Spleen (tissue), 11 donors: ENCODE measurements around the gene ELF5. TPM values are rescaled to one million over a fixed set of nuclear protein-coding genes. Genes with fewer than 3 reads are reported as not detected.

ENCODE experiments used
- DNase-seq: peaks from one replicate; pipeline ENCODE4 v3.0.0-alpha.2; 2020
- H3K27ac ChIP-seq, 8 donors: fragments of 200-600 bp; sonication (generic) in 7 of 8; 1 replicate in 4 of 8; 2 replicates in 4 of 8; pipeline versions ENCODE4 v1.5.0 to v1.8.0; 2016 to 2021; ENCODE audit warnings: inconsistent platforms in 4 of 8, mild to moderate bottlenecking in 4 of 8, moderate library complexity in 1 of 8
- H3K27me3 ChIP-seq, 7 donors: fragments of 200-600 bp; sonication (generic) in 6 of 7; replicated peaks in 1 of 7; 1 replicate in 4 of 7; 2 replicates in 3 of 7; pipeline versions ENCODE4 v1.5.0 to v1.8.0; 2016 to 2021; ENCODE audit warnings: inconsistent platforms in 3 of 7, mild to moderate bottlenecking in 1 of 7
- H3K36me3 ChIP-seq, 6 donors: fragments of 200-600 bp; sonication (generic) in 5 of 6; 1 replicate in 4 of 6; 2 replicates in 2 of 6; pipeline versions ENCODE4 v1.5.0 to v1.8.0; 2016 to 2021; ENCODE audit warnings: inconsistent platforms in 2 of 6
- H3K4me1 ChIP-seq, 6 donors: fragments of 200-600 bp; sonication (generic) in 5 of 6; 1 replicate in 3 of 6; 2 replicates in 3 of 6; pipeline versions ENCODE4 v1.5.0 to v1.8.0; 2016 to 2021; ENCODE audit warnings: inconsistent platforms in 3 of 6
- H3K4me3 ChIP-seq, 8 donors: fragments of 200-600 bp; sonication (generic) in 7 of 8; 1 replicate in 4 of 8; 2 replicates in 4 of 8; pipeline versions ENCODE4 v1.5.0 to v1.8.0; 2016 to 2021; ENCODE audit warnings: inconsistent platforms in 4 of 8, mild to moderate bottlenecking in 4 of 8, moderate library complexity in 2 of 8
- H3K9me3 ChIP-seq, 8 donors: fragments of 200-600 bp; sonication (generic) in 7 of 8; 1 replicate in 4 of 8; 2 replicates in 4 of 8; pipeline versions ENCODE4 v1.5.0 to v1.8.0; 2016 to 2021; ENCODE audit warnings: inconsistent platforms in 4 of 8
- CTCF ChIP-seq, 11 experiments: fragments of 200-600 bp in 7 of 11; fragments of 450-650 bp in 4 of 11; sonication (generic) in 4 of 11; IDR thresholded peaks in 8 of 11; conservative IDR thresholded peaks in 3 of 11; 1 replicate in 7 of 11; 2 replicates in 4 of 11; pipeline versions ENCODE4 v1.4.0 to v1.8.0; 2016 to 2021; ENCODE audit warnings: antibody characterized with exemption in 11 of 11, inconsistent platforms in 4 of 11, mild to moderate bottlenecking in 1 of 11
- POLR2A ChIP-seq, 3 donors: fragments of 450-650 bp; IDR thresholded peaks; one replicate each; pipeline ENCODE4 v1.5.1; 2017; ENCODE audit warnings: antibody characterized with exemption in 3 of 3, mild to moderate bottlenecking in 1 of 3
- POLR2AphosphoS5 ChIP-seq, 3 donors: sonication (generic); formaldehyde crosslinking; IDR thresholded peaks; one replicate each; pipeline ENCODE4 v1.5.1; 2017; ENCODE audit warnings: antibody characterized with exemption in 3 of 3
- WGBS, 5 donors: extraction: QIAGEN DNeasy Blood & Tissue Kit in 3 of 5; methylation state at CpG; one replicate each; pipeline versions ENCODE4 v1.1.5 to v1.1.7; 2013 to 2018; 5-methylcytosine and 5-hydroxymethylcytosine counted together
- intact Hi-C: fragments of 100-400 bp; cut with DNase I; formaldehyde crosslinking; loops from one replicate; pipeline ENCODE4 v1.15.0; 2023; ENCODE audit warnings: low total_unique reads
- polyA plus RNA-seq, 3 donors: library from polyadenylated mRNA; stranded (reverse); fragments of 200-250 nt; gene quantifications; one replicate each; pipeline ENCODE4 v1.2.1, GENCODE V29; 2013
- total RNA-seq, 7 donors: library from RNA; depleted of rRNA in 3 of 7; stranded (reverse); fragments of >200 nt in 3 of 7; fragmentation: NEBNext Ultra II Directional in 4 of 7; extraction: Animal tissue kit (Norgen Biotek cat#: 25700) in 4 of 7; gene quantifications; one replicate each; pipeline versions ENCODE4 v1.1.0 to v1.2.1, GENCODE V29; 2016 to 2021
- donor health status: healthy with polysubstance abuse.
- donor health status: DM: no; HTN: no; CAD: no; lungs with moderate emphysema.
- donor health status: DM: no; HTN: no; CAD: no.
- donor health status: Bipolar disorder and iron deficiency.
- donor health status: healthy.
- donor health status: DM: no; HTN: no; CAD: no.
- donor health status: DM: yes; HTN: yes; CAD: no.

The ELF5 gene
- total and polyA plus RNA-seq, 10 donors: 0.08 to 8.8 (median 0.79) TPM

- H3K27ac ChIP-seq: no peak overlapping the region
- TF ChIP-seq POLR2AphosphoS5 (IDR thresholded peaks at IDR 0.05): no peak
- TF ChIP-seq POLR2A (IDR thresholded peaks at IDR 0.05): no peak
- no peak for TF ChIP-seq CTCF (IDR thresholded peaks at IDR 0.05 in 8 of 11, conservative IDR thresholded peaks at IDR 0.05 in 3 of 11)
- no peak for DNase-seq
- no peak overlapping the region for H3K4me3 ChIP-seq
- H3K27me3 ChIP-seq: peaks cover 0 to 33% (median 3%) of the 10 kb centered on the region in 7 donors
- H3K9me3 ChIP-seq: no peaks in the 10 kb centered on the region
- no peaks in the 10 kb centered on the region for H3K36me3 ChIP-seq
- 37 to 48% (median 45%) methylated on average over 1 of the region's 1 CpG for WGBS, 5 donors
- intact Hi-C loops: no loop called here
- no peaks in the 10 kb centered on the region for H3K4me1 ChIP-seq
Observed at GRCh38 chr11:34558211-34558610, 44.6 kb upstream of the ELF5 start.

- H3K4me1 ChIP-seq: no peaks in the 10 kb centered on the region
- intact Hi-C loops: no loop called here
- no peak for DNase-seq
- no peaks in the 10 kb centered on the region for H3K27me3 ChIP-seq
- no peaks in the 10 kb centered on the region for H3K9me3 ChIP-seq
- H3K36me3 ChIP-seq: no peaks in the 10 kb centered on the region
- WGBS, 5 donors: 36 to 68% (median 53%) methylated on average over 3 of the region's 3 CpGs
- no peak overlapping the region for H3K27ac ChIP-seq
- TF ChIP-seq POLR2AphosphoS5 (IDR thresholded peaks at IDR 0.05) (no peak), POLR2A (IDR thresholded peaks at IDR 0.05) (no peak), CTCF (IDR thresholded peaks at IDR 0.05 in 8 of 11, conservative IDR thresholded peaks at IDR 0.05 in 3 of 11) (no peak)
- no peak overlapping the region for H3K4me3 ChIP-seq
Observed at GRCh38 chr11:34552270-34552669, 38.7 kb upstream of the ELF5 start.

DNA sequence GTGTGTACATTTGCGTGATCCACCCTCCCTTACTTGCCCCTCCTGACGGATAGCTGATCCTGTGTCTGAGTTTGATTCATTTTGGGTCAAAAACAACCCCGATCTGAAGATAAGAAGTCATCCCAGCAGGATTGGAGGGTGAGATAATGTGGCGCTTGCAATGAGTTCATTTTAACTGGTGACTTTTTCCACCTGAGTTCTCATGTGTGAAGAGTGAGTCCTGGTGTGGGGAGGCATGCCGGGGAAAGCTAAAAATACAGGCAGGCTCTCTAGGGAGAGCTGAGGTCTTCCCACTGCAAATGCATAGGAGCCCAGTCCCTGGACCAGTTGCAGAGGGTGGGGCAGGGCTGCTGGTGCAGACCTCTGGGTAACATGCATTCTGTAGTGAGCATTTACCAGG lies 35.7 kb upstream of the ELF5 start:
- Histone ChIP-seq H3K36me3 (no peaks in the 10 kb centered on the region), H3K4me1 (no peaks in the 10 kb centered on the region), H3K27ac (no peak overlapping the region), H3K4me3 (no peak overlapping the region), H3K27me3 (peaks cover 0 to 6% (median 0%) of the 10 kb centered on the region in 7 donors), H3K9me3 (no peaks in the 10 kb centered on the region)
- intact Hi-C loops: no loop called here
- DNase-seq: no peak
- 59 to 70% (median 63%) methylated on average over 5 of the region's 5 CpGs for WGBS, 5 donors
- TF ChIP-seq CTCF (IDR thresholded peaks at IDR 0.05 in 8 of 11, conservative IDR thresholded peaks at IDR 0.05 in 3 of 11): no peak

- WGBS, 5 donors: 84 to 87% (median 85%) methylated on average over 4 of the region's 4 CpGs
- no peaks in the 10 kb centered on the region for H3K4me1 ChIP-seq
- H3K27me3 ChIP-seq: peaks cover 0 to 12% (median 0%) of the 10 kb centered on the region in 7 donors
- intact Hi-C loops: no loop called here
- no peak overlapping the region for H3K4me3 ChIP-seq
- H3K27ac ChIP-seq: no peak overlapping the region
- no peaks in the 10 kb centered on the region for H3K36me3 ChIP-seq
- TF ChIP-seq POLR2AphosphoS5 (IDR thresholded peaks at IDR 0.05) (no peak), POLR2A (IDR thresholded peaks at IDR 0.05) (no peak), CTCF (IDR thresholded peaks at IDR 0.05 in 8 of 11, conservative IDR thresholded peaks at IDR 0.05 in 3 of 11) (no peak)
- DNase-seq: no peak
- H3K9me3 ChIP-seq: no peaks in the 10 kb centered on the region
Observed at GRCh38 chr11:34548278-34548677, 34.7 kb upstream of the ELF5 start.
